H9 (cell line): ENCODE results near the gene RBM19. TPM values are rescaled to one million over a fixed set of nuclear protein-coding genes. Genes with fewer than 3 reads are reported as not detected.
A peak's percentile ranks its signal among the peaks of the same experiment; 100 is the strongest.

ENCODE experiments used
- DNase-seq: peaks from one replicate; pipeline ENCODE4 v3.0.0-alpha.2; 2017
- H2AFZ ChIP-seq: one replicate; pipeline ENCODE4 v1.6.1; 2013; ENCODE audit warnings: mild to moderate bottlenecking, low read length, control low read depth, moderate library complexity
- H2AK5ac ChIP-seq: 2 replicates; pipeline ENCODE4 v1.6.1; 2013; ENCODE audit warnings: low read length, control low read depth, mixed read lengths; ENCODE audit not compliant: insufficient read length
- H2BK120ac ChIP-seq: one replicate; pipeline ENCODE4 v1.6.1; 2013; ENCODE audit warnings: low read depth, mild to moderate bottlenecking, low read length, control low read depth, inconsistent platforms; ENCODE audit not compliant: poor library complexity, severe bottlenecking
- H2BK12ac ChIP-seq: 2 replicates; pipeline ENCODE4 v1.6.1; 2013; ENCODE audit warnings: low read length, control low read depth, mixed read lengths, low read depth; ENCODE audit not compliant: insufficient read length
- H2BK15ac ChIP-seq: 2 replicates; pipeline ENCODE4 v1.6.1; 2013; ENCODE audit warnings: low read depth, low read length, control low read depth
- H2BK20ac ChIP-seq: one replicate; pipeline ENCODE4 v1.6.1; 2013; ENCODE audit warnings: low read depth, mild to moderate bottlenecking, low read length, control low read depth, inconsistent platforms; ENCODE audit not compliant: poor library complexity, severe bottlenecking
- H2BK5ac ChIP-seq: 2 replicates; pipeline ENCODE4 v1.6.1; 2013; ENCODE audit warnings: low read length, control low read depth, mixed read lengths; ENCODE audit not compliant: insufficient read length
- H3K14ac ChIP-seq: 2 replicates; pipeline ENCODE4 v1.6.1; 2013; ENCODE audit warnings: low read length, control low read depth; ENCODE audit not compliant: insufficient read depth
- H3K18ac ChIP-seq: 2 replicates; pipeline ENCODE4 v1.6.1; 2013; ENCODE audit warnings: low read depth, mild to moderate bottlenecking, mixed read lengths, low read length, control low read depth; ENCODE audit not compliant: insufficient read length
- H3K23ac ChIP-seq: 2 replicates; pipeline ENCODE4 v1.6.1; 2013; ENCODE audit warnings: low read length, control low read depth, mixed read lengths, low read depth; ENCODE audit not compliant: insufficient read length
- H3K23me2 ChIP-seq: 2 replicates; pipeline ENCODE4 v1.6.1; 2013; ENCODE audit warnings: low read depth, mild to moderate bottlenecking, mixed read lengths, low read length, control low read depth; ENCODE audit not compliant: insufficient read length, poor library complexity, severe bottlenecking
- H3K27ac ChIP-seq: 2 replicates; pipeline ENCODE4 v1.5.1; 2013; ENCODE audit warnings: low read length, control low read depth, mixed read lengths, low read depth; ENCODE audit not compliant: insufficient read length
- H3K27me3 ChIP-seq: 2 replicates; pipeline ENCODE4 v1.6.1; 2013; ENCODE audit warnings: low read length, control low read depth, inconsistent platforms; ENCODE audit not compliant: insufficient read depth
- H3K4ac ChIP-seq: 2 replicates; pipeline ENCODE4 v1.6.1; 2013; ENCODE audit warnings: low read depth, mild to moderate bottlenecking, control low read depth, inconsistent platforms, low read length, moderate library complexity
- H3K4me1 ChIP-seq: 2 replicates; pipeline ENCODE4 v1.6.1; 2013; ENCODE audit warnings: low read length, control low read depth, inconsistent platforms; ENCODE audit not compliant: insufficient read depth
- H3K4me2 ChIP-seq: 2 replicates; pipeline ENCODE4 v1.6.1; 2013; ENCODE audit warnings: low read length, control low read depth, mixed read lengths; ENCODE audit not compliant: insufficient read length, insufficient read depth
- H3K56ac ChIP-seq: 2 replicates; pipeline ENCODE4 v1.6.1; 2013; ENCODE audit warnings: low read depth, mild to moderate bottlenecking, mixed read lengths, low read length, control low read depth; ENCODE audit not compliant: insufficient read length
- H3K79me1 ChIP-seq: 2 replicates; pipeline ENCODE4 v1.6.1; 2013; ENCODE audit warnings: low read depth, mild to moderate bottlenecking, moderate library complexity, low read length, control low read depth, inconsistent platforms; ENCODE audit not compliant: insufficient read depth, poor library complexity, severe bottlenecking
- H3K79me2 ChIP-seq: 2 replicates; pipeline ENCODE4 v1.6.1; 2013; ENCODE audit warnings: low read length, control low read depth, inconsistent platforms; ENCODE audit not compliant: insufficient read depth
- H3K9ac ChIP-seq: 2 replicates; pipeline ENCODE4 v1.6.1; 2013; ENCODE audit warnings: low read length, control low read depth, mixed read lengths; ENCODE audit not compliant: insufficient read length; ENCODE audit errors: extremely low read depth
- H3K9me3 ChIP-seq: one replicate; pipeline ENCODE4 v1.6.1; 2013; ENCODE audit warnings: low read depth, low read length, inconsistent platforms; ENCODE audit not compliant: control insufficient read depth
- H3T11ph ChIP-seq: one replicate; pipeline ENCODE4 v1.6.1; 2013; ENCODE audit warnings: mild to moderate bottlenecking, low read length, control low read depth, inconsistent platforms
- H4K20me1 ChIP-seq: one replicate; pipeline ENCODE4 v1.6.1; 2013; ENCODE audit not compliant: control insufficient read depth, insufficient read length, insufficient read depth
- H4K5ac ChIP-seq: 2 replicates; pipeline ENCODE4 v1.6.1; 2013; ENCODE audit warnings: low read depth, mild to moderate bottlenecking, mixed read lengths, low read length, control low read depth; ENCODE audit not compliant: insufficient read length
- H4K8ac ChIP-seq: replicated peaks from 2 replicates; pipeline ENCODE4 v1.6.1; 2013; ENCODE audit warnings: low read length, control low read depth, mixed read lengths, low read depth; ENCODE audit not compliant: insufficient read length
- H4K91ac ChIP-seq: 2 replicates; pipeline ENCODE4 v1.6.1; 2013; ENCODE audit warnings: low read depth, mild to moderate bottlenecking, moderate library complexity, mixed read lengths, low read length, control low read depth; ENCODE audit not compliant: insufficient read length
- H3K27ac Mint-ChIP-seq, 3 experiments: 2 replicates in 2 of 3; 3 replicates in 1 of 3; pipeline ENCODE4 v1.8.0; 2020 to 2021; ENCODE audit warnings: mixed read lengths in 3 of 3, mild to moderate bottlenecking in 1 of 3, moderate library complexity in 1 of 3
- H3K27me3 Mint-ChIP-seq: 2 replicates; pipeline ENCODE4 v1.8.0; 2021; ENCODE audit warnings: low read depth, mild to moderate bottlenecking, moderate library complexity, mixed read lengths
- H3K36me3 Mint-ChIP-seq, 3 experiments: 2 replicates in 2 of 3; 3 replicates in 1 of 3; pipeline ENCODE4 v1.8.0; 2020 to 2021; ENCODE audit warnings: low read depth in 3 of 3, mixed read lengths in 3 of 3; ENCODE audit not compliant: insufficient read depth in 1 of 3
- H3K4me1 Mint-ChIP-seq, 2 experiments: 2 replicates each; pipeline ENCODE4 v1.8.0; 2020; ENCODE audit warnings: mixed read lengths in 2 of 2
- H3K4me3 Mint-ChIP-seq, 2 experiments: 2 replicates in 1 of 2; 3 replicates in 1 of 2; pipeline ENCODE4 v1.8.0; 2020 to 2021; ENCODE audit warnings: mild to moderate bottlenecking in 2 of 2, mixed read lengths in 2 of 2, moderate library complexity in 1 of 2
- H3K9me3 Mint-ChIP-seq, 2 experiments: 2 replicates in 1 of 2; 3 replicates in 1 of 2; pipeline ENCODE4 v1.8.0; 2020; ENCODE audit warnings: mild to moderate bottlenecking in 2 of 2, mixed read lengths in 2 of 2, moderate library complexity in 1 of 2
- WGBS: extraction: QIAGEN DNeasy Blood & Tissue Kit; methylation state at CpG from one replicate; pipeline ENCODE4 v1.1.7; 2013; ENCODE audit warnings: missing lambda C conversion rate, low lambda C conversion rate, mixed read lengths; ENCODE audit not compliant: insufficient read length; ENCODE audit errors: extremely low coverage; 5-methylcytosine and 5-hydroxymethylcytosine counted together
- total RNA-seq: library from RNA; stranded (reverse); gene quantifications from 2 replicates; pipeline ENCODE4 v1.2.1, GENCODE V29; 2021
- TF ChIP-seq, protein P1 (sequence below): fragments of 200-600 bp; sonication (generic); conservative IDR thresholded peaks from 3 replicates; pipeline ENCODE4 v1.8.0; 2021; ENCODE audit warnings: antibody characterized with exemption, mild to moderate bottlenecking

RBM19 gene
- total RNA-seq, 1 experiment from 2014 or later, result 32.2 TPM

DNA sequence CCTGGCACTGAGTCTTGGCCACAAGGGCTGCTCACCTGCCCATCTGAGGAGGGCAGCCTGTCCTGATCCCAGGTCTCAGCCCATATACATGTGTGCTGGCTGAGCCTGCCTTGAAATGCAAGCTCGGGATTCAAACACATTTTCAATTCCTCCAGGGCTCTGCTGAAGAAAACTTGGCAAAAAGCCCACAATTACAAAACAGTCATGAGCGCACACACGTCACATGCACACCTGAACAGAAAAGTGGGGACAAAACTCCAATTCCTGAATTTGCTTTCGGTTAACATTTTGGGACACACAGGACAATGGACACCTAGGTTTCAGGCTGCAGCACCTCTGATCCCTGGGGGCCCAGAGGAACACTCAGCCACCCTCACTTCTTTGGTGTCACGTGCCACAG, 113.9 kb downstream of the RBM19 start:
- Histone ChIP-seq H3K4ac (no peak overlapping the region), H4K91ac (no peak overlapping the region), H3K18ac (no peak overlapping the region), H3K23me2 (no peaks in the 10 kb centered on the region), H3K79me2 (no peaks in the 10 kb centered on the region), H3K14ac (no peak overlapping the region), H3K79me1 (no peaks in the 10 kb centered on the region), H4K8ac (no peak overlapping the region), H3K27me3 (no peaks in the 10 kb centered on the region), H3K4me2 (no peak overlapping the region), H3K27ac (no peak overlapping the region), H3T11ph (no peak overlapping the region), H2AFZ (no peak overlapping the region), H3K4me1 (no peaks in the 10 kb centered on the region), H3K9ac (no peak overlapping the region), H3K9me3 (no peaks in the 10 kb centered on the region), H2BK5ac (no peak overlapping the region), H2BK12ac (no peak overlapping the region), H2BK120ac (no peak overlapping the region), H3K56ac (no peak overlapping the region), H4K5ac (no peak overlapping the region), H2AK5ac (no peak overlapping the region), H3K23ac (no peak overlapping the region), H2BK20ac (no peak overlapping the region), H4K20me1 (no peaks in the 10 kb centered on the region), H2BK15ac (no peak overlapping the region)
- peaks cover 3 to 22% (median 5%) of the 10 kb centered on the region in 3 experiments; a peak in 5 of 7 replicates for H3K36me3 Mint-ChIP-seq
- H3K27ac Mint-ChIP-seq, result peak overlapping the region in 1 of 3 experiments; percentile 44; a peak in 1 of 7 replicates
- no peaks in the 10 kb centered on the region for H3K9me3 Mint-ChIP-seq
- TF ChIP-seq, protein P1, sequence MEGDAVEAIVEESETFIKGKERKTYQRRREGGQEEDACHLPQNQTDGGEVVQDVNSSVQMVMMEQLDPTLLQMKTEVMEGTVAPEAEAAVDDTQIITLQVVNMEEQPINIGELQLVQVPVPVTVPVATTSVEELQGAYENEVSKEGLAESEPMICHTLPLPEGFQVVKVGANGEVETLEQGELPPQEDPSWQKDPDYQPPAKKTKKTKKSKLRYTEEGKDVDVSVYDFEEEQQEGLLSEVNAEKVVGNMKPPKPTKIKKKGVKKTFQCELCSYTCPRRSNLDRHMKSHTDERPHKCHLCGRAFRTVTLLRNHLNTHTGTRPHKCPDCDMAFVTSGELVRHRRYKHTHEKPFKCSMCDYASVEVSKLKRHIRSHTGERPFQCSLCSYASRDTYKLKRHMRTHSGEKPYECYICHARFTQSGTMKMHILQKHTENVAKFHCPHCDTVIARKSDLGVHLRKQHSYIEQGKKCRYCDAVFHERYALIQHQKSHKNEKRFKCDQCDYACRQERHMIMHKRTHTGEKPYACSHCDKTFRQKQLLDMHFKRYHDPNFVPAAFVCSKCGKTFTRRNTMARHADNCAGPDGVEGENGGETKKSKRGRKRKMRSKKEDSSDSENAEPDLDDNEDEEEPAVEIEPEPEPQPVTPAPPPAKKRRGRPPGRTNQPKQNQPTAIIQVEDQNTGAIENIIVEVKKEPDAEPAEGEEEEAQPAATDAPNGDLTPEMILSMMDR, result no peak
- no peak overlapping the region for H3K4me3 Mint-ChIP-seq
- no CpG with 5 or more reads among the region's 5 CpGs for WGBS
- H3K27me3 Mint-ChIP-seq, result no peaks in the 10 kb centered on the region
- H3K4me1 Mint-ChIP-seq, result peaks cover 3 to 24% of the 10 kb centered on the region in 2 experiments; a peak in 3 of 4 replicates
- no peak for DNase-seq
